DND-41 (cell line): ENCODE data around the gene ERMARD.

ENCODE experiments used
- ATAC-seq: fragments of 200-7000 bp; cut with Tn5 transposase; 3 replicates; pipeline ENCODE4 v1.9.1; 2021; ENCODE audit warnings: low read depth; ENCODE audit not compliant: insufficient read depth
- DNase-seq: peaks from one replicate; pipeline ENCODE4 v3.0.0-alpha.2; 2020
- H2AFZ ChIP-seq: 2 replicates; pipeline ENCODE4 v1.6.0; 2012; ENCODE audit warnings: low read depth, low read length
- H3K27ac ChIP-seq: 2 replicates; pipeline ENCODE4 v1.5.1; 2012; ENCODE audit warnings: low read length, inconsistent platforms
- H3K27me3 ChIP-seq: fragments of 200-600 bp; sonication (generic); 2 replicates; pipeline ENCODE4 v1.6.0; 2012; ENCODE audit warnings: low read length, mild to moderate bottlenecking, inconsistent platforms; ENCODE audit not compliant: insufficient read depth, poor library complexity
- H3K36me3 ChIP-seq: 2 replicates; pipeline ENCODE4 v1.5.1; 2012; ENCODE audit warnings: low read length, inconsistent platforms; ENCODE audit not compliant: insufficient read depth
- H3K4me1 ChIP-seq: 2 replicates; pipeline ENCODE4 v1.5.1; 2012; ENCODE audit warnings: mild to moderate bottlenecking, low read length; ENCODE audit not compliant: insufficient read depth
- H3K4me2 ChIP-seq: 2 replicates; pipeline ENCODE4 v1.6.0; 2012; ENCODE audit warnings: mild to moderate bottlenecking, moderate library complexity, low read length, inconsistent platforms; ENCODE audit not compliant: insufficient read depth
- H3K4me3 ChIP-seq, 2 experiments: fragments of 200-600 bp in 1 of 2; shearing (Covaris generic) in 1 of 2; 2 replicates each; pipeline ENCODE4 v1.5.1; 2012 to 2016; ENCODE audit warnings: inconsistent platforms in 2 of 2, low read length in 2 of 2, mild to moderate bottlenecking in 2 of 2, low read depth in 1 of 2, moderate library complexity in 1 of 2
- H3K79me2 ChIP-seq: 2 replicates; pipeline ENCODE4 v1.6.0; 2012; ENCODE audit warnings: low read length, inconsistent platforms; ENCODE audit not compliant: insufficient read depth
- H3K9ac ChIP-seq: 2 replicates; pipeline ENCODE4 v1.6.0; 2012; ENCODE audit warnings: low read depth, mild to moderate bottlenecking, inconsistent platforms, low read length, moderate library complexity
- H3K9me3 ChIP-seq: 2 replicates; pipeline ENCODE4 v1.5.1; 2012; ENCODE audit warnings: low read length, moderate library complexity, mild to moderate bottlenecking, inconsistent platforms; ENCODE audit not compliant: insufficient read depth, severe bottlenecking
- H4K20me1 ChIP-seq: 2 replicates; pipeline ENCODE4 v1.6.0; 2012; ENCODE audit warnings: low read length; ENCODE audit not compliant: insufficient read depth
- EZH2 ChIP-seq: IDR thresholded peaks from 3 replicates; pipeline ENCODE4 v1.6.1; 2012; ENCODE audit warnings: borderline replicate concordance, low read depth, mild to moderate bottlenecking, moderate library complexity, low read length, inconsistent platforms; ENCODE audit not compliant: severe bottlenecking
- TF ChIP-seq, protein P1 (sequence below): IDR thresholded peaks from 2 replicates; pipeline ENCODE4 v1.5.1; 2012; ENCODE audit warnings: borderline replicate concordance, low read length, moderate library complexity, mild to moderate bottlenecking; ENCODE audit not compliant: poor library complexity, severe bottlenecking; ENCODE audit errors: extremely low read depth

ERMARD gene

DNA sequence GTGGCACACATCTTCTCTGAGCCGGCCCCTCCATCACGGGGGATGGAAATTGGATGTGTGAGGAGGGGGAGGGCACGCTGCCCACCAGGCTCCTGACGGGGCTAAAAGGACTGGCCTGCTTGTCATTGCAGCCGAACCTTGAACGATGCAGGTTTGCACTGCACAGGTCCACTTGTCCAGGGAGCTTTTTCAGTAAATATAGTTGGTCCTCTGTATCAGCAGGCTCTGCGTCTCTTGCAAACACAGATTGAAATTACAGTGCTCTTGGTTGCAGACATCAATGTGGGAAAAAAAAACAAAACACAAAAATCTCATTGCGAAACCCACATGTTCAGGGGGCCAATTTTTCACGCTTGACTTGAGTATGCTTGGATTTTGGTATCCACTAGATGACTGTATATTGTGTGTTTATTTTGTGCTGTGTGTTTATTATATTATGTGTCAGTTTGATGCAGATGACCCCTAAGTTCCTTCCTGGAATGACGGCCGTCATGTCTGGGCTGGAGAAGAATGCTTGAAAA lies 29.2 kb downstream of the ERMARD start:
- TF ChIP-seq, protein P1, sequence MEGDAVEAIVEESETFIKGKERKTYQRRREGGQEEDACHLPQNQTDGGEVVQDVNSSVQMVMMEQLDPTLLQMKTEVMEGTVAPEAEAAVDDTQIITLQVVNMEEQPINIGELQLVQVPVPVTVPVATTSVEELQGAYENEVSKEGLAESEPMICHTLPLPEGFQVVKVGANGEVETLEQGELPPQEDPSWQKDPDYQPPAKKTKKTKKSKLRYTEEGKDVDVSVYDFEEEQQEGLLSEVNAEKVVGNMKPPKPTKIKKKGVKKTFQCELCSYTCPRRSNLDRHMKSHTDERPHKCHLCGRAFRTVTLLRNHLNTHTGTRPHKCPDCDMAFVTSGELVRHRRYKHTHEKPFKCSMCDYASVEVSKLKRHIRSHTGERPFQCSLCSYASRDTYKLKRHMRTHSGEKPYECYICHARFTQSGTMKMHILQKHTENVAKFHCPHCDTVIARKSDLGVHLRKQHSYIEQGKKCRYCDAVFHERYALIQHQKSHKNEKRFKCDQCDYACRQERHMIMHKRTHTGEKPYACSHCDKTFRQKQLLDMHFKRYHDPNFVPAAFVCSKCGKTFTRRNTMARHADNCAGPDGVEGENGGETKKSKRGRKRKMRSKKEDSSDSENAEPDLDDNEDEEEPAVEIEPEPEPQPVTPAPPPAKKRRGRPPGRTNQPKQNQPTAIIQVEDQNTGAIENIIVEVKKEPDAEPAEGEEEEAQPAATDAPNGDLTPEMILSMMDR = no peak
- no peak for TF ChIP-seq EZH2
- Histone ChIP-seq H2AFZ (no peak overlapping the region), H3K36me3 (peaks cover 45% of the 10 kb centered on the region), H3K9ac (no peak overlapping the region), H3K27me3 (no peaks in the 10 kb centered on the region), H4K20me1 (peaks cover under 1% of the 10 kb centered on the region; the same call in 1 of the 2 replicates), H3K4me1 (no peaks in the 10 kb centered on the region), H3K4me3 (no peak overlapping the region), H3K9me3 (no peaks in the 10 kb centered on the region), H3K27ac (no peak overlapping the region), H3K79me2 (no peaks in the 10 kb centered on the region), H3K4me2 (no peak overlapping the region)
- DNase-seq (no peak), ATAC-seq (no peak)

GRCh38 chr6:169782966-169783365 lies 31.5 kb downstream of the ERMARD start:
- ATAC-seq = no peak
- H3K36me3 ChIP-seq = peaks cover 23% of the 10 kb centered on the region
- H3K79me2 ChIP-seq = no peaks in the 10 kb centered on the region
- no peak overlapping the region for H3K4me2 ChIP-seq
- no peak overlapping the region for H2AFZ ChIP-seq
- no peak overlapping the region for H3K4me3 ChIP-seq
- TF ChIP-seq, protein P1 = no peak
- TF ChIP-seq EZH2 = no peak
- H3K27me3 ChIP-seq = no peaks in the 10 kb centered on the region
- no peaks in the 10 kb centered on the region for H3K4me1 ChIP-seq
- no peak overlapping the region for H3K27ac ChIP-seq
- no peak for DNase-seq
- H4K20me1 ChIP-seq = peaks cover 6% of the 10 kb centered on the region; the same call in 1 of the 2 replicates
- no peaks in the 10 kb centered on the region for H3K9me3 ChIP-seq
- no peak overlapping the region for H3K9ac ChIP-seq

GRCh38 chr6:169783401-169783800 lies 32.0 kb downstream of the ERMARD start:
- H3K79me2 ChIP-seq = no peaks in the 10 kb centered on the region

More at GRCh38 chr6:169783401-169783800, 32.0 kb downstream of the ERMARD start:
- Histone ChIP-seq H3K9me3 (no peaks in the 10 kb centered on the region), H3K9ac (no peak overlapping the region), H3K27ac (no peak overlapping the region), H3K4me2 (no peak overlapping the region), H3K27me3 (no peaks in the 10 kb centered on the region), H2AFZ (no peak overlapping the region), H3K4me1 (no peaks in the 10 kb centered on the region), H3K4me3 (no peak overlapping the region), H4K20me1 (peaks cover 6% of the 10 kb centered on the region; the same call in 1 of the 2 replicates), H3K36me3 (peaks cover 20% of the 10 kb centered on the region)
- ATAC-seq (no peak), DNase-seq (no peak)
- no peak for TF ChIP-seq EZH2
- TF ChIP-seq, protein P1 = no peak
